Ramos (cell line): ENCODE measurements around the gene GPR161.

Experiments used
- in situ Hi-C: fragments of 300-500 bp; cut with MboI; formaldehyde crosslinking; loops from one replicate; pipeline ENCODE4 v1.14.3; 2022; ENCODE audit warnings: low sequenced_read_pairs; ENCODE audit not compliant: unreplicated experiment

The GPR161 gene

GRCh38 chr1:168054117-168054516, 82.6 kb downstream of the GPR161 start:
- in situ Hi-C loops: no loop called here

DNA sequence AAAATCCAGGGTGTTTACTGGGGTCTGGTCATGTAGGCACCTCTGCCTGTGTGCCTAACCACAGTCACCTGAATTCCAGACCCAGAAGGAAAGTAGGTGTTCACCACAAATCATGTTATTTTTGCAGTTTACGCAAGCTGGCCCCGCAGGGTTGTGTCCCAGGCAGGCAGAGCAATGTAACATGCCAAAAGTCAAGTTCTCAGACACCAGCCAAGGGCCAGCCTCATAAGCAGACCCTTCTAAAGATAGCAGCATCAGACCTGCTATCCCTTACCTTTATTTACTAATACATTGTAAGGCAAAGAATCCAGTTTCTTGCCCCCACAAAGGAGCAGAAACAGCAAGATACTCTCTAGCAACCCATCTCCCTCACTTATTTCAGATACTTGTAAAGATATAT, 83.0 kb downstream of the GPR161 start:
- in situ Hi-C loops: no loop called here

- in situ Hi-C loops: no loop called here
Measured at GRCh38 chr1:168050880-168051279, 85.8 kb downstream of the GPR161 start.

DNA sequence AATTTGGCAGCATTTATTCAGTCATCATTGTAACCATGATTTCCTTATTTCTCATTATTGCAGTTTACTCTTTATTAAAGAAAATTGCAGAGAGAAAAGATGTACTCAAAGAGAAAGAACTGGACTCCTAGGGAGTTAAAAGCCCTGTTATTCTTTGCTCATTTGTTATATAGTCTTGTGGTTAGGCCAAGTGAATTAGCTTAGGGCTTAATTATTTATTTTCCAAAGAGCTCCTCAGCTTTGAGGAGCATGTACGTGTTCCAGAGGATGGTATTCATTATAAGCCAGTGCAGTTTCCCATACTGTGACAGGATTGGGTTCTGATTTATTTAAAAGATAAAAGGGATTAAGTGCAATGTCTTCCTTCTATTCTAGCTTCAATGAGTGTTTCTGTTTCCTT, 86.4 kb downstream of the GPR161 start:
- in situ Hi-C loops: no loop called here

DNA sequence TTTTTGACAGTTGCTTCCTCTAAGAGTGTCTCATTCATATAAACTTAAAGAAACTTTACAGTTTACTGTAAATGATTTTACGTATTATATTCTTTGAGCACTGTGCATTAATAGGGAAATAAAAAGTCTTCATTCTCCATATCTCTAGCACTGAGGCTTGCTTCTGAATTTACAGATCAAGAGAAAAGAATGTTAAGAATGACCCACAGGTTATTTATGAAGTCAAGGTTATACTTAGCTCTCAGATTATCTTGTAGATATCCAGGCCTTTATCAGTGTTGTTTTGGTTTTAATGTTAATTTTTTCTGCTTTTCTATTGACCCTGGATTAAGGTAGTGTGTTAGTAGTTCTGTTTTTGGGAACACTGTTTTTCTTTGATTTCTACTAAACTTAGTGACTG, 91.4 kb downstream of the GPR161 start:
- in situ Hi-C loops: no loop called here

- in situ Hi-C loops: no loop called here
Measured at GRCh38 chr1:168042362-168042761, 94.4 kb downstream of the GPR161 start.

- in situ Hi-C loops: no loop called here
Measured at GRCh38 chr1:168035345-168035744, 101.4 kb downstream of the GPR161 start.

- in situ Hi-C loops: no loop called here
Measured at GRCh38 chr1:168032029-168032428, 104.7 kb downstream of the GPR161 start.

DNA sequence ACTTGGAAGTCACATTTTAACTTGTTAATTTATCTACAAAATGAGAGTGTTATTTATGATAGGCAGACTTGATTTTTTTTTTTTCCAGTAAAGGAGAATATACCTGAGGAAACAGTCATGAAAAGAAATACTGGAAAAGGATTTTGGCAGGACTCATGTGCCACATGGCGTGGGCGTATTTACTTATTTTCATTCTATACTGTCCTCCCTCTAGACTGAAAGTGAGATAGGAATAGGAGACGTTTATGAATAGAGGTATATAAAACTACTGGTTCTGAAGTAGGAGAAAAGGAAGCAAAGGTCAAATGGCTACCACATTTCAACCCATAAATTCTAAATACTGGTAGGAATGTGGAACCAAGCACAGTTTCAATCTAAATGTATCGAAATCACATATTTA, 105.1 kb downstream of the GPR161 start:
- in situ Hi-C loops: no loop called here

DNA sequence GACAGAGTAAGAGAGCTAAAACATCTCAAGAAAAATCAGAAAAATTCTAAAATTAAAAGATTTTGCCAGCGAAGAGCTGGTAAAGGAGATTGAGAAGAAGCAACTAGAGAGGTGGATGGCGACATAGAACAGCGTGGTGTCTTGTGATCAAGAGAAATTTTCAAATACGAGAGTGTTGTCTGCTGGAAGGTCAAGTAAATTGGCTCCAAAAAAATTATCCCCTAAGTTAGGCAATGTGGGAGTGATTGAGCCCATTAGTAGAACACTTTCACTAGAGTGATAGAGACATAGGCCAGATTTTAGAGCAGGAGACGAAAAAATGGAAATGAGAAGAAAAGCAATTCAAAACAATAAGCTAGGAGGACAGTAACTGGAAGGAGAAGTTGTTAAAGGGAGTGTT, 105.5 kb downstream of the GPR161 start:
- in situ Hi-C loops: no loop called here
